Measurements from ENCODE around the gene TBL1X.
A peak's percentile ranks its signal among the peaks of the same experiment; 100 is the strongest.

TBL1X gene

GRCh38 chrX:9707306-9708033 is 242.6 kb downstream of the TBL1X start:
- DNase-seq: no peak
- no peak for ATAC-seq

GRCh38 chrX:9708086-9708485 is 243.2 kb downstream of the TBL1X start:
- ATAC-seq (no peak), DNase-seq (no peak)

GRCh38 chrX:9708923-9709553 is 244.2 kb downstream of the TBL1X start:
- DNase-seq (peak; percentile 73), ATAC-seq (peak; percentile 69)

GRCh38 chrX:9710332-9710731 is 245.5 kb downstream of the TBL1X start:
- no peak for DNase-seq

GRCh38 chrX:9717376-9717775 is 252.5 kb downstream of the TBL1X start:
- no peak for ATAC-seq
- DNase-seq: no peak

More at GRCh38 chrX:9710332-9710731, 245.5 kb downstream of the TBL1X start:
- ATAC-seq: no peak

GRCh38 chrX:9724711-9725110 is 259.9 kb downstream of the TBL1X start:
- DNase-seq: no peak
- ATAC-seq: no peak

- ATAC-seq (no peak), DNase-seq (no peak)
Measured at GRCh38 chrX:9728261-9728660, 263.4 kb downstream of the TBL1X start.

GRCh38 chrX:9729171-9729885 is 264.5 kb downstream of the TBL1X start:
- DNase-seq (no peak), ATAC-seq (no peak)

- ATAC-seq (no peak), DNase-seq (no peak)
Measured at GRCh38 chrX:9730078-9730477, 265.2 kb downstream of the TBL1X start.

GRCh38 chrX:9730752-9731151 is 265.9 kb downstream of the TBL1X start:
- DNase-seq (no peak), ATAC-seq (peak; percentile 46)

- no peak for ATAC-seq
- DNase-seq: no peak
Measured at GRCh38 chrX:9737363-9737762, 272.5 kb downstream of the TBL1X start.

- no peak for ATAC-seq
- DNase-seq: no peak
Measured at GRCh38 chrX:9738151-9738550, 273.3 kb downstream of the TBL1X start.

- DNase-seq: no peak
- ATAC-seq: no peak
Measured at GRCh38 chrX:9739130-9739529, 274.3 kb downstream of the TBL1X start.

GRCh38 chrX:9745417-9746115 is 280.7 kb downstream of the TBL1X start:
- DNase-seq: no peak
- no peak for ATAC-seq

- no peak for DNase-seq
- ATAC-seq: no peak
Measured at GRCh38 chrX:9746148-9746888, 281.5 kb downstream of the TBL1X start.

- ATAC-seq: no peak
Measured at GRCh38 chrX:9747644-9748043, 282.8 kb downstream of the TBL1X start.

GRCh38 chrX:9749146-9749692 is 284.4 kb downstream of the TBL1X start:
- ATAC-seq: no peak
- DNase-seq: no peak

More at GRCh38 chrX:9747644-9748043, 282.8 kb downstream of the TBL1X start:
- no peak for DNase-seq

GRCh38 chrX:9757366-9757765 is 292.5 kb downstream of the TBL1X start:
- no peak for ATAC-seq
- DNase-seq: no peak

GRCh38 chrX:9758021-9758638 is 293.3 kb downstream of the TBL1X start:
- no peak for ATAC-seq
- DNase-seq: no peak

- DNase-seq (no peak), ATAC-seq (no peak)
Measured at GRCh38 chrX:9759337-9759736, 294.5 kb downstream of the TBL1X start.

- no peak for DNase-seq
- no peak for ATAC-seq
Measured at GRCh38 chrX:9765072-9765736, 300.3 kb downstream of the TBL1X start.
